Neuron (in vitro differentiated cells): ENCODE measurements around the gene MCAM.

Source experiments
- H2AFZ ChIP-seq: one replicate; pipeline ENCODE4 v1.6.1; 2013; ENCODE audit warnings: low read depth, mild to moderate bottlenecking, inconsistent platforms, low read length, moderate library complexity
- H3K27me3 ChIP-seq: one replicate; pipeline ENCODE4 v1.6.1; 2013; ENCODE audit warnings: low read length; ENCODE audit not compliant: insufficient read depth
- H3K36me3 ChIP-seq: one replicate; pipeline ENCODE4 v1.6.1; 2013; ENCODE audit warnings: low read length; ENCODE audit not compliant: insufficient read depth
- H3K4me1 ChIP-seq: one replicate; pipeline ENCODE4 v1.6.1; 2013; ENCODE audit warnings: low read length; ENCODE audit not compliant: insufficient read depth
- H3K4me3 ChIP-seq: 2 replicates; pipeline ENCODE4 v1.5.1; 2013; ENCODE audit warnings: mild to moderate bottlenecking, low read length, moderate library complexity
- H3K9me3 ChIP-seq: one replicate; pipeline ENCODE4 v1.6.1; 2013; ENCODE audit warnings: low read length

MCAM gene

GRCh38 chr11:119267645-119268044 lies 49.3 kb downstream of the MCAM start:
- no peaks in the 10 kb centered on the region for H3K27me3 ChIP-seq
- H3K4me3 ChIP-seq = no peak overlapping the region
- no peaks in the 10 kb centered on the region for H3K4me1 ChIP-seq
- no peak overlapping the region for H2AFZ ChIP-seq
- peaks cover 5% of the 10 kb centered on the region for H3K36me3 ChIP-seq
- no peaks in the 10 kb centered on the region for H3K9me3 ChIP-seq

GRCh38 chr11:119266517-119267255 lies 50.2 kb downstream of the MCAM start:
- H3K36me3 ChIP-seq = no peaks in the 10 kb centered on the region
- no peaks in the 10 kb centered on the region for H3K4me1 ChIP-seq
- H3K4me3 ChIP-seq = no peak overlapping the region
- no peak overlapping the region for H2AFZ ChIP-seq
- H3K27me3 ChIP-seq = no peaks in the 10 kb centered on the region
- no peaks in the 10 kb centered on the region for H3K9me3 ChIP-seq

GRCh38 chr11:119266063-119266462 lies 50.9 kb downstream of the MCAM start:
- Histone ChIP-seq H2AFZ (no peak overlapping the region), H3K4me3 (no peak overlapping the region), H3K36me3 (no peaks in the 10 kb centered on the region), H3K9me3 (no peaks in the 10 kb centered on the region), H3K27me3 (no peaks in the 10 kb centered on the region), H3K4me1 (no peaks in the 10 kb centered on the region)

- H3K9me3 ChIP-seq = no peaks in the 10 kb centered on the region
- no peak overlapping the region for H2AFZ ChIP-seq
- H3K27me3 ChIP-seq = no peaks in the 10 kb centered on the region
- H3K4me3 ChIP-seq = no peak overlapping the region
- H3K36me3 ChIP-seq = no peaks in the 10 kb centered on the region
- no peaks in the 10 kb centered on the region for H3K4me1 ChIP-seq
Measured at GRCh38 chr11:119263352-119263940, 53.5 kb downstream of the MCAM start.

- H3K9me3 ChIP-seq = no peaks in the 10 kb centered on the region
- no peak overlapping the region for H3K4me3 ChIP-seq
- no peaks in the 10 kb centered on the region for H3K4me1 ChIP-seq
- no peaks in the 10 kb centered on the region for H3K27me3 ChIP-seq
- no peaks in the 10 kb centered on the region for H3K36me3 ChIP-seq
- H2AFZ ChIP-seq = no peak overlapping the region
Measured at GRCh38 chr11:119262668-119263351, 54.1 kb downstream of the MCAM start.

- peaks cover 4% of the 10 kb centered on the region for H3K36me3 ChIP-seq
- no peaks in the 10 kb centered on the region for H3K9me3 ChIP-seq
- H3K4me3 ChIP-seq = no peak overlapping the region
- no peaks in the 10 kb centered on the region for H3K4me1 ChIP-seq
- no peaks in the 10 kb centered on the region for H3K27me3 ChIP-seq
- H2AFZ ChIP-seq = no peak overlapping the region
Measured at GRCh38 chr11:119258983-119259382, 57.9 kb downstream of the MCAM start.
